ENCODE data around the gene KRT2.

DNA sequence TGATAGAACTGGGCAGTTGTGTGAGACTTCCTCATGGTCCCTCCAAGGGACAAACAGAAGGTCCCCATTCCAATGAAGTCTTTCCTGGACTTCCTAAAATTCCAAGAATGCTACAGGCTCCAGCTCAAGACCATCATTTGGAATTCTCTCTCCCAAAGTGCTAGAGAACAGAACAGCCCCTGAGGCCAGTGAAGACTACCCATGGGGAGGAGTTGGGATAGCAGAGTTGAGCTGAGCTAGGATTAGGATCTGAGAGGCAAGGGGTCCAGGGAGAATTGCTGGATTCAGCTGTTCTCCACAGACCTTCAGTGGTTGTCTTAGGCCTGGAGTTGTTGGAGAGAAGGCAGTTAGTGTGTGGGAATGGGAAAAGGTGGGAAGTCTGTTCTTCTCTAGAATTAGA, 17.4 kb upstream of the KRT2 start:
- TF ChIP-seq, protein P1, sequence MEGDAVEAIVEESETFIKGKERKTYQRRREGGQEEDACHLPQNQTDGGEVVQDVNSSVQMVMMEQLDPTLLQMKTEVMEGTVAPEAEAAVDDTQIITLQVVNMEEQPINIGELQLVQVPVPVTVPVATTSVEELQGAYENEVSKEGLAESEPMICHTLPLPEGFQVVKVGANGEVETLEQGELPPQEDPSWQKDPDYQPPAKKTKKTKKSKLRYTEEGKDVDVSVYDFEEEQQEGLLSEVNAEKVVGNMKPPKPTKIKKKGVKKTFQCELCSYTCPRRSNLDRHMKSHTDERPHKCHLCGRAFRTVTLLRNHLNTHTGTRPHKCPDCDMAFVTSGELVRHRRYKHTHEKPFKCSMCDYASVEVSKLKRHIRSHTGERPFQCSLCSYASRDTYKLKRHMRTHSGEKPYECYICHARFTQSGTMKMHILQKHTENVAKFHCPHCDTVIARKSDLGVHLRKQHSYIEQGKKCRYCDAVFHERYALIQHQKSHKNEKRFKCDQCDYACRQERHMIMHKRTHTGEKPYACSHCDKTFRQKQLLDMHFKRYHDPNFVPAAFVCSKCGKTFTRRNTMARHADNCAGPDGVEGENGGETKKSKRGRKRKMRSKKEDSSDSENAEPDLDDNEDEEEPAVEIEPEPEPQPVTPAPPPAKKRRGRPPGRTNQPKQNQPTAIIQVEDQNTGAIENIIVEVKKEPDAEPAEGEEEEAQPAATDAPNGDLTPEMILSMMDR (IDR thresholded peaks at IDR 0.05), result no peak
- TF ChIP-seq MAFK (IDR thresholded peaks at IDR 0.05; ENCODE audit: partially characterized antibody) (no peak), ZC3H11A (IDR thresholded peaks at IDR 0.05) (no peak), RFX5 (IDR thresholded peaks at IDR 0.05) (no peak), POLR2A (IDR thresholded peaks at IDR 0.05; ENCODE audit: low read length) (no peak), CHD2 (IDR thresholded peaks at IDR 0.05; ENCODE audit: low read length, partially characterized antibody) (no peak), MAZ (IDR thresholded peaks at IDR 0.05; ENCODE audit: borderline replicate concordance, low read depth, low read length) (no peak), TFCP2L1 (CRISPR knock-in tag; IDR thresholded peaks at IDR 0.05) (no peak)
- TF ChIP-seq, protein P2, sequence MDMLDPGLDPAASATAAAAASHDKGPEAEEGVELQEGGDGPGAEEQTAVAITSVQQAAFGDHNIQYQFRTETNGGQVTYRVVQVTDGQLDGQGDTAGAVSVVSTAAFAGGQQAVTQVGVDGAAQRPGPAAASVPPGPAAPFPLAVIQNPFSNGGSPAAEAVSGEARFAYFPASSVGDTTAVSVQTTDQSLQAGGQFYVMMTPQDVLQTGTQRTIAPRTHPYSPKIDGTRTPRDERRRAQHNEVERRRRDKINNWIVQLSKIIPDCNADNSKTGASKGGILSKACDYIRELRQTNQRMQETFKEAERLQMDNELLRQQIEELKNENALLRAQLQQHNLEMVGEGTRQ (IDR thresholded peaks at IDR 0.05), result no peak
- TF ChIP-seq, protein P3, sequence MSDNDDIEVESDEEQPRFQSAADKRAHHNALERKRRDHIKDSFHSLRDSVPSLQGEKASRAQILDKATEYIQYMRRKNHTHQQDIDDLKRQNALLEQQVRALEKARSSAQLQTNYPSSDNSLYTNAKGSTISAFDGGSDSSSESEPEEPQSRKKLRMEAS (IDR thresholded peaks at IDR 0.05), result no peak
